DND-41 (cell line): Measurements from ENCODE around the gene KPNA1.

ENCODE experiments used
- ATAC-seq: fragments of 200-7000 bp; cut with Tn5 transposase; 3 replicates; pipeline ENCODE4 v1.9.1; 2021; ENCODE audit warnings: low read depth; ENCODE audit not compliant: insufficient read depth
- DNase-seq: peaks from one replicate; pipeline ENCODE4 v3.0.0-alpha.2; 2020
- H2AFZ ChIP-seq: 2 replicates; pipeline ENCODE4 v1.6.0; 2012; ENCODE audit warnings: low read depth, low read length
- H3K27ac ChIP-seq: 2 replicates; pipeline ENCODE4 v1.5.1; 2012; ENCODE audit warnings: low read length, inconsistent platforms
- H3K27me3 ChIP-seq: fragments of 200-600 bp; sonication (generic); 2 replicates; pipeline ENCODE4 v1.6.0; 2012; ENCODE audit warnings: low read length, mild to moderate bottlenecking, inconsistent platforms; ENCODE audit not compliant: insufficient read depth, poor library complexity
- H3K36me3 ChIP-seq: 2 replicates; pipeline ENCODE4 v1.5.1; 2012; ENCODE audit warnings: low read length, inconsistent platforms; ENCODE audit not compliant: insufficient read depth
- H3K4me1 ChIP-seq: 2 replicates; pipeline ENCODE4 v1.5.1; 2012; ENCODE audit warnings: mild to moderate bottlenecking, low read length; ENCODE audit not compliant: insufficient read depth
- H3K4me2 ChIP-seq: 2 replicates; pipeline ENCODE4 v1.6.0; 2012; ENCODE audit warnings: mild to moderate bottlenecking, moderate library complexity, low read length, inconsistent platforms; ENCODE audit not compliant: insufficient read depth
- H3K4me3 ChIP-seq, 2 experiments: fragments of 200-600 bp in 1 of 2; shearing (Covaris generic) in 1 of 2; 2 replicates each; pipeline ENCODE4 v1.5.1; 2012 to 2016; ENCODE audit warnings: inconsistent platforms in 2 of 2, low read length in 2 of 2, mild to moderate bottlenecking in 2 of 2, low read depth in 1 of 2, moderate library complexity in 1 of 2
- H3K79me2 ChIP-seq: 2 replicates; pipeline ENCODE4 v1.6.0; 2012; ENCODE audit warnings: low read length, inconsistent platforms; ENCODE audit not compliant: insufficient read depth
- H3K9ac ChIP-seq: 2 replicates; pipeline ENCODE4 v1.6.0; 2012; ENCODE audit warnings: low read depth, mild to moderate bottlenecking, inconsistent platforms, low read length, moderate library complexity
- H3K9me3 ChIP-seq: 2 replicates; pipeline ENCODE4 v1.5.1; 2012; ENCODE audit warnings: low read length, moderate library complexity, mild to moderate bottlenecking, inconsistent platforms; ENCODE audit not compliant: insufficient read depth, severe bottlenecking
- H4K20me1 ChIP-seq: 2 replicates; pipeline ENCODE4 v1.6.0; 2012; ENCODE audit warnings: low read length; ENCODE audit not compliant: insufficient read depth
- CTCF ChIP-seq: IDR thresholded peaks from 2 replicates; pipeline ENCODE4 v1.5.1; 2012; ENCODE audit warnings: borderline replicate concordance, low read length, moderate library complexity, mild to moderate bottlenecking; ENCODE audit not compliant: poor library complexity, severe bottlenecking; ENCODE audit errors: extremely low read depth
- EZH2 ChIP-seq: IDR thresholded peaks from 3 replicates; pipeline ENCODE4 v1.6.1; 2012; ENCODE audit warnings: borderline replicate concordance, low read depth, mild to moderate bottlenecking, moderate library complexity, low read length, inconsistent platforms; ENCODE audit not compliant: severe bottlenecking

KPNA1 gene

GRCh38 chr3:122410639-122411038 lies 104.1 kb downstream of the KPNA1 start:
- ATAC-seq (no peak), DNase-seq (no peak)
- no peak overlapping the region for H3K4me3 ChIP-seq
- H4K20me1 ChIP-seq, result no peaks in the 10 kb centered on the region; the same call in 1 of the 2 replicates
- H3K9ac ChIP-seq, result no peak overlapping the region
- H3K27ac ChIP-seq, result no peak overlapping the region
- peaks cover 68% of the 10 kb centered on the region for H3K36me3 ChIP-seq
- H3K4me2 ChIP-seq, result no peak overlapping the region
- peaks cover 34% of the 10 kb centered on the region for H3K79me2 ChIP-seq
- H3K9me3 ChIP-seq, result no peaks in the 10 kb centered on the region
- H2AFZ ChIP-seq, result no peak overlapping the region
- peaks cover 27% of the 10 kb centered on the region for H3K4me1 ChIP-seq
- no peak for TF ChIP-seq CTCF
- no peak for TF ChIP-seq EZH2
- H3K27me3 ChIP-seq, result no peaks in the 10 kb centered on the region

DNA sequence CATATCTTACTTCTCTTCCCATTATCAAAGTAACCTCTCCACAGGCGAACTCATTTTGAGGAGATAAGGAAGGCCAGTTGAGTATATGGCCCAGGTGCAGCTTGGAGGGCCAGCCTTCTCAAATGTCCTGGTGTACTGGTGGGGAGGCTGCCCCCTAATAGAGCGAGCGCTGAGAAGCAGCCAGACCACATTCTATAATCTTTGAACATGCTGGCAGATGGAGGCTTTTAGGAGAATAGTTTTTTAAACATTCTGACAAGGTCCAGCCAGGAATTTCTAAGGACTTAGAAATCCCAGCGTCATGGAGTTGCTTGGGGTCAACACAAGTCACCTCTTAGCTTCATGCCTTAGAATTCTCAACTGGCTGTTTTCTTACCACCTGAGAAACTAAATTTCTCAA lies 104.6 kb downstream of the KPNA1 start:
- no peak for TF ChIP-seq CTCF
- no peak for TF ChIP-seq EZH2
- H3K27ac ChIP-seq, result no peak overlapping the region
- no peak for ATAC-seq
- H3K4me1 ChIP-seq, result peaks cover 22% of the 10 kb centered on the region
- no peaks in the 10 kb centered on the region for H3K27me3 ChIP-seq
- H3K36me3 ChIP-seq, result peaks cover 74% of the 10 kb centered on the region
- no peak overlapping the region for H3K4me3 ChIP-seq
- DNase-seq, result no peak
- no peaks in the 10 kb centered on the region for H3K9me3 ChIP-seq
- H3K79me2 ChIP-seq, result peaks cover 29% of the 10 kb centered on the region
- no peak overlapping the region for H3K4me2 ChIP-seq
- H2AFZ ChIP-seq, result no peak overlapping the region
- H4K20me1 ChIP-seq, result no peaks in the 10 kb centered on the region; the same call in 1 of the 2 replicates
- no peak overlapping the region for H3K9ac ChIP-seq

GRCh38 chr3:122409446-122409845 lies 105.3 kb downstream of the KPNA1 start:
- ATAC-seq, result no peak
- no peak for TF ChIP-seq CTCF
- TF ChIP-seq EZH2, result no peak
- Histone ChIP-seq H3K4me2 (no peak overlapping the region), H3K27ac (no peak overlapping the region), H3K9ac (no peak overlapping the region), H3K4me3 (no peak overlapping the region), H3K9me3 (no peaks in the 10 kb centered on the region), H3K79me2 (peaks cover 22% of the 10 kb centered on the region), H4K20me1 (no peaks in the 10 kb centered on the region; the same call in 1 of the 2 replicates), H3K4me1 (peaks cover 15% of the 10 kb centered on the region), H2AFZ (no peak overlapping the region), H3K36me3 (peaks cover 80% of the 10 kb centered on the region), H3K27me3 (no peaks in the 10 kb centered on the region)
- DNase-seq, result no peak

DNA sequence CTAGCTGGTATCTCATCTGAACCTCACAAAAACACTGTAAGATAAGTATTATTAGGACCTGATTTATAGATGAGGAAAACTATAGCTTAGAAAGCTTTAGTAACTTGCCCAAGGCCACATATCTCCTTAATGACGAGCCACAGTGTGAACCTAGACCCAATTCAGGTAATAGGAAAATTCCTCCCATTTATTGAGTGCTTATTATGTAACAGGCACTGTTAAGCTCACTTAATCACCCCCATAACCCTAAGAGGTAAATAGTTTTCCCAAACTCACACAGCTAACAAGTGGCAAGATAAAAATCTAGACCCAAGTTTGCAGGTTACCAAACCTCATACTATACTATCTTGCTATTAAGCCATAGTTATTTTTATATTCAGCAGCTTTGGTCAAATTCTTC lies 106.8 kb downstream of the KPNA1 start:
- H3K4me2 ChIP-seq, result no peak overlapping the region
- H3K4me1 ChIP-seq, result 0 out of 2 replicates have a peak, but pooled peaks cover under 1% of the 10 kb centered on the region
- TF ChIP-seq EZH2 (no peak), CTCF (no peak)
- peaks cover 89% of the 10 kb centered on the region for H3K36me3 ChIP-seq
- no peak for DNase-seq
- no peaks in the 10 kb centered on the region; the same call in 1 of the 2 replicates for H4K20me1 ChIP-seq
- no peak overlapping the region for H3K9ac ChIP-seq
- H3K4me3 ChIP-seq, result no peak overlapping the region
- H3K9me3 ChIP-seq, result no peaks in the 10 kb centered on the region
- no peak overlapping the region for H2AFZ ChIP-seq
- H3K79me2 ChIP-seq, result peaks cover 9% of the 10 kb centered on the region
- no peak overlapping the region for H3K27ac ChIP-seq
- no peaks in the 10 kb centered on the region for H3K27me3 ChIP-seq
- ATAC-seq, result no peak
